ENCODE data around the gene HSD17B4. TPM values are rescaled to one million over a fixed set of nuclear protein-coding genes. Genes with fewer than 3 reads are reported as not detected.

Gene HSD17B4
- total and polyA plus RNA-seq, 2 experiments from 2014 or later: 326 to 332 TPM

DNA sequence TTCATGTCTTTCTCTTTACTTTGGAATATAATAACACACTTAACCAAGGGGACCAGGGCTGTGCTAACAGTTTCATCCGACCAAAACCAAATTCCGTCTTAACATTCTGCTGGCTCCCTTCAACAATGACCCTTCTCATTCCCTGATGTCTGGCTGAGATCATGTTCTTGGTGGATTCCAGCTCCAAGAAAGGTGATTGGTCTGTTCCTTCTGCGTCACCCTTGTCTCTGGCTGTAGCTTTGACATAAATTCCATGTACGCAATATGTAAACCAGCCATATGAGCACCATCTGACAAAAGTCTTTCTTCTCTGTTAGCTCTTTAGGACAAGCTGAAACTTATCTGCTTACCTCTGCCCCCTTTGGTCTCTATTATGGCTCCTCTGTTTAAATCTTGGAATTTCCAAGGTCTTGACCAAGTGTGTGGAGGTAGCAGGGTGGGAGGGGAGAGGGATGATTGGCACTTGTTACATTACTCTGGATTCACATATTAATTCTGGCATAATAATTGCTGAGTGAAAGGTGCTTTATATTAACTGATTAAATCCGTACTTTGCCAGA lies 45.7 kb upstream of the HSD17B4 start:
- no peak overlapping the region for H3K4me2 ChIP-seq
- no peak overlapping the region for H3K27ac Mint-ChIP-seq
- H4K20me1 ChIP-seq (replicated peaks; ENCODE audit: insufficient read depth): no peaks in the 10 kb centered on the region
- no peaks in the 10 kb centered on the region for H3K36me3 ChIP-seq (ENCODE audit: insufficient read depth)
- no peaks in the 10 kb centered on the region for H3K36me3 Mint-ChIP-seq (ENCODE audit: low read depth)
- no peak overlapping the region for H3K4me3 Mint-ChIP-seq
- TF ChIP-seq REST (IDR thresholded peaks at IDR 0.05; ENCODE audit: unreplicated experiment): no peak
- TF ChIP-seq POLR2AphosphoS5 (IDR thresholded peaks at IDR 0.05; ENCODE audit: low read depth): no peak
- TF ChIP-seq ZNF114 (CRISPR knock-in tag; IDR thresholded peaks at IDR 0.05): no peak
- TF ChIP-seq, protein P1, sequence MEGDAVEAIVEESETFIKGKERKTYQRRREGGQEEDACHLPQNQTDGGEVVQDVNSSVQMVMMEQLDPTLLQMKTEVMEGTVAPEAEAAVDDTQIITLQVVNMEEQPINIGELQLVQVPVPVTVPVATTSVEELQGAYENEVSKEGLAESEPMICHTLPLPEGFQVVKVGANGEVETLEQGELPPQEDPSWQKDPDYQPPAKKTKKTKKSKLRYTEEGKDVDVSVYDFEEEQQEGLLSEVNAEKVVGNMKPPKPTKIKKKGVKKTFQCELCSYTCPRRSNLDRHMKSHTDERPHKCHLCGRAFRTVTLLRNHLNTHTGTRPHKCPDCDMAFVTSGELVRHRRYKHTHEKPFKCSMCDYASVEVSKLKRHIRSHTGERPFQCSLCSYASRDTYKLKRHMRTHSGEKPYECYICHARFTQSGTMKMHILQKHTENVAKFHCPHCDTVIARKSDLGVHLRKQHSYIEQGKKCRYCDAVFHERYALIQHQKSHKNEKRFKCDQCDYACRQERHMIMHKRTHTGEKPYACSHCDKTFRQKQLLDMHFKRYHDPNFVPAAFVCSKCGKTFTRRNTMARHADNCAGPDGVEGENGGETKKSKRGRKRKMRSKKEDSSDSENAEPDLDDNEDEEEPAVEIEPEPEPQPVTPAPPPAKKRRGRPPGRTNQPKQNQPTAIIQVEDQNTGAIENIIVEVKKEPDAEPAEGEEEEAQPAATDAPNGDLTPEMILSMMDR (conservative IDR thresholded peaks at IDR 0.05; ENCODE audit: low read depth in 2 of 2): no peak
- no peak for TF ChIP-seq JUNB (IDR thresholded peaks at IDR 0.05; ENCODE audit: unreplicated experiment)
- no peak for TF ChIP-seq CREB1 (CRISPR knock-in tag; IDR thresholded peaks at IDR 0.05; ENCODE audit: low read depth)
- TF ChIP-seq STAT1 (IDR thresholded peaks at IDR 0.05; ENCODE audit: unreplicated experiment): no peak
- no peak for TF ChIP-seq EZH2phosphoT487 (IDR thresholded peaks at IDR 0.05; ENCODE audit: unreplicated experiment)
- TF ChIP-seq, protein P2, sequence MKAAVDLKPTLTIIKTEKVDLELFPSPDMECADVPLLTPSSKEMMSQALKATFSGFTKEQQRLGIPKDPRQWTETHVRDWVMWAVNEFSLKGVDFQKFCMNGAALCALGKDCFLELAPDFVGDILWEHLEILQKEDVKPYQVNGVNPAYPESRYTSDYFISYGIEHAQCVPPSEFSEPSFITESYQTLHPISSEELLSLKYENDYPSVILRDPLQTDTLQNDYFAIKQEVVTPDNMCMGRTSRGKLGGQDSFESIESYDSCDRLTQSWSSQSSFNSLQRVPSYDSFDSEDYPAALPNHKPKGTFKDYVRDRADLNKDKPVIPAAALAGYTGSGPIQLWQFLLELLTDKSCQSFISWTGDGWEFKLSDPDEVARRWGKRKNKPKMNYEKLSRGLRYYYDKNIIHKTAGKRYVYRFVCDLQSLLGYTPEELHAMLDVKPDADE (IDR thresholded peaks at IDR 0.05): no peak
- TF ChIP-seq EZH2 (IDR thresholded peaks at IDR 0.05; ENCODE audit: low read depth, unreplicated experiment): no peak
- TF ChIP-seq NANOG (IDR thresholded peaks at IDR 0.05; ENCODE audit: borderline replicate concordance): no peak
- no peak for TF ChIP-seq ZNF462 (CRISPR knock-in tag; IDR thresholded peaks at IDR 0.05)
- no peaks in the 10 kb centered on the region for H3K9me2 ChIP-seq (ENCODE audit: insufficient read depth)
- no peak for ATAC-seq
- H3K27me3 ChIP-seq (ENCODE audit: insufficient read depth): no peaks in the 10 kb centered on the region
- H3K4me3 ChIP-seq: no peak overlapping the region
- no peaks in the 10 kb centered on the region for H3K9me3 Mint-ChIP-seq
- peaks cover 35% of the 10 kb centered on the region for H3K4me1 ChIP-seq (ENCODE audit: insufficient read depth)
- H3K79me2 ChIP-seq (replicated peaks; ENCODE audit: insufficient read depth): no peaks in the 10 kb centered on the region
- no peaks in the 10 kb centered on the region for H3F3A ChIP-seq (replicated peaks; ENCODE audit: low read depth)
- peaks cover 7% of the 10 kb centered on the region for H3K27me3 Mint-ChIP-seq (ENCODE audit: insufficient read depth, low read depth, poor library complexity)
- DNase-seq (ENCODE audit: low spot score): no peak
- H3K4me1 Mint-ChIP-seq: peaks cover 26% of the 10 kb centered on the region
- no peak overlapping the region for H2AFZ ChIP-seq
- no peak overlapping the region for H3K27ac ChIP-seq (ENCODE audit: low read depth)
